Neural crest cell (in vitro differentiated cells): ENCODE data around the gene CREB5. TPM values are rescaled to one million over a fixed set of nuclear protein-coding genes. Genes with fewer than 3 reads are reported as not detected.

Experiments used
- DNase-seq: peaks from one replicate; pipeline ENCODE4 v3.0.0; 2021; ENCODE audit warnings: low read depth, mixed read lengths, low spot score
- H3K27ac Mint-ChIP-seq: one replicate; pipeline ENCODE4 v1.8.0; 2021; ENCODE audit warnings: mild to moderate bottlenecking, mixed read lengths; ENCODE audit not compliant: unreplicated experiment
- H3K27me3 Mint-ChIP-seq: 2 replicates; pipeline ENCODE4 v1.8.0; 2021; ENCODE audit warnings: low read depth, mild to moderate bottlenecking, mixed read lengths
- H3K36me3 Mint-ChIP-seq: 2 replicates; pipeline ENCODE4 v1.8.0; 2021; ENCODE audit warnings: low read depth, mild to moderate bottlenecking, mixed read lengths
- H3K4me1 Mint-ChIP-seq: 2 replicates; pipeline ENCODE4 v1.8.0; 2021; ENCODE audit warnings: mixed read lengths
- H3K4me3 Mint-ChIP-seq: one replicate; pipeline ENCODE4 v1.8.0; 2021; ENCODE audit warnings: mild to moderate bottlenecking, mixed read lengths
- H3K9me3 Mint-ChIP-seq: 2 replicates; pipeline ENCODE4 v1.8.0; 2021; ENCODE audit warnings: mixed read lengths
- total RNA-seq: library from RNA; stranded (reverse); gene quantifications from 2 replicates; pipeline ENCODE4 v1.2.1, GENCODE V29; 2021
- TF ChIP-seq, protein P1 (sequence below): fragments of 200-600 bp; sonication (generic); conservative IDR thresholded peaks from 2 replicates; pipeline ENCODE4 v1.5.0; 2021; ENCODE audit warnings: antibody characterized with exemption, mild to moderate bottlenecking

The CREB5 gene
- total RNA-seq, 1 donor from 2014 or later, result 8.3 TPM

DNA sequence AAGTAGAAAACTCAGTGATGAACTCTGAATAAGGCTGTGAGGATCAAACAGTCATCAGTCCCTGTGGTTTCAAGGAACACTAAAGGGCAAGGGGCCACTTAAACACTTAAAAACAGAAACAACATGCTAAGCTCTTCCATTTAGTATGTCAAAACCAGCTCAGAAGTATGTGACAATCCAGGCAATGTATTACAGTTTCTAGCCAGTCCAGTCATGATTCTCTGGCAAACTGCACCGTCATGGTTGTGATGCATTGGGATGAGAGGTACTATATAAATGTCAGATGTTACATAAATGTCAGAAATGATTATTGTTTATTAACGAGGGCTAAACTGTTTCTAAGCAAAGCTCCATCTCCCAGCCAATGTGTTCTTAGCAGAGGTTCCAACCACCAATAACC lies 4.7 kb upstream of the CREB5 start:
- TF ChIP-seq, protein P1, sequence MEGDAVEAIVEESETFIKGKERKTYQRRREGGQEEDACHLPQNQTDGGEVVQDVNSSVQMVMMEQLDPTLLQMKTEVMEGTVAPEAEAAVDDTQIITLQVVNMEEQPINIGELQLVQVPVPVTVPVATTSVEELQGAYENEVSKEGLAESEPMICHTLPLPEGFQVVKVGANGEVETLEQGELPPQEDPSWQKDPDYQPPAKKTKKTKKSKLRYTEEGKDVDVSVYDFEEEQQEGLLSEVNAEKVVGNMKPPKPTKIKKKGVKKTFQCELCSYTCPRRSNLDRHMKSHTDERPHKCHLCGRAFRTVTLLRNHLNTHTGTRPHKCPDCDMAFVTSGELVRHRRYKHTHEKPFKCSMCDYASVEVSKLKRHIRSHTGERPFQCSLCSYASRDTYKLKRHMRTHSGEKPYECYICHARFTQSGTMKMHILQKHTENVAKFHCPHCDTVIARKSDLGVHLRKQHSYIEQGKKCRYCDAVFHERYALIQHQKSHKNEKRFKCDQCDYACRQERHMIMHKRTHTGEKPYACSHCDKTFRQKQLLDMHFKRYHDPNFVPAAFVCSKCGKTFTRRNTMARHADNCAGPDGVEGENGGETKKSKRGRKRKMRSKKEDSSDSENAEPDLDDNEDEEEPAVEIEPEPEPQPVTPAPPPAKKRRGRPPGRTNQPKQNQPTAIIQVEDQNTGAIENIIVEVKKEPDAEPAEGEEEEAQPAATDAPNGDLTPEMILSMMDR, result no peak
- Mint-ChIP-seq H3K27me3 (peaks cover 49% of the 10 kb centered on the region), H3K36me3 (no peaks in the 10 kb centered on the region), H3K4me1 (peaks cover 33% of the 10 kb centered on the region), H3K27ac (no peak overlapping the region), H3K4me3 (peak overlapping the region; percentile 100), H3K9me3 (no peaks in the 10 kb centered on the region)
- DNase-seq, result no peak

DNA sequence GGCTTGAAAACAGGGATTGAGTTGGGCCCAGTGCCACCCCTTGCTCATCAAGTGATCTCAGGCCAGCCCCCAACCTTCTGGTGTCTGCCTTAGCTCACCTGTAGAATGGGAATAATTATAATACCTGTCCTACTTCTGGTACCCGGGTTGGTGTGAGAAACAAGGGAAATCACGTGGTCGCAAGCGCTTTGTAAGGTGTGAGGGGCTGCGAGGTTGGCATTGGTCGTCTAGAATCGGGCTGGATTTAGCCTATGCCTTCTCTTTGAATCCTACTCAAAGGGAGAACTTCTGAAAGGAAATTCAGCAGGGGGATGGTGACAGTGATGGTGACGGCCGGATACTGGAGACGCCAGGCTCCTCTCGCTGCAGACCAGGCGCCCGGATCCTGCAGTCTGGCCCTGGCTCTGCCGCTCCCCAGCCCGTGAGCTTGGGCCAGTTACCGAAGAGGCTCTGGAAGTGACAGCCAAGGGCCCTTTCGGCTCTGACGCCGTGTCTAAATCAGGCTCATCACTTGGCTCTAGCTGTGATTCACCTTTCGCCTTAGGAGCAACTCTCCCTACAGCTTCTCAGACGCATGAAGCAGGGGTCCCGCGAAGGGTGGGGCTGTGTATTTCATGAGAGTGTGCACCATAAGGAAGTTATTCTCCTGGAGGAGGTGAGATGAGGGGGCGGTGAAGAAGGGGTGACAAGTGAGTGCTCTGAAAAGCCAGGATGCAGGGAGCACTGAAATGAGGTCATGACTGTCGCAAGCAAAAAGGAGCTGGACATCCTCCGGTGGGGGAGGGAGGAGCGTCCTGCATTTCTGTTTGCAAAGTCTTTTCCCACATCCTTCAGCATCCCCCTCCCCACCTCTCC lies 4.0 kb upstream of the CREB5 start:
- Mint-ChIP-seq H3K4me3 (peak overlapping the region; percentile 100), H3K36me3 (no peaks in the 10 kb centered on the region), H3K27ac (peak overlapping the region; percentile 94), H3K9me3 (no peaks in the 10 kb centered on the region), H3K4me1 (peaks cover 33% of the 10 kb centered on the region), H3K27me3 (peaks cover 55% of the 10 kb centered on the region)
- TF ChIP-seq, protein P1, result no peak
- DNase-seq, result peak; percentile 19

DNA sequence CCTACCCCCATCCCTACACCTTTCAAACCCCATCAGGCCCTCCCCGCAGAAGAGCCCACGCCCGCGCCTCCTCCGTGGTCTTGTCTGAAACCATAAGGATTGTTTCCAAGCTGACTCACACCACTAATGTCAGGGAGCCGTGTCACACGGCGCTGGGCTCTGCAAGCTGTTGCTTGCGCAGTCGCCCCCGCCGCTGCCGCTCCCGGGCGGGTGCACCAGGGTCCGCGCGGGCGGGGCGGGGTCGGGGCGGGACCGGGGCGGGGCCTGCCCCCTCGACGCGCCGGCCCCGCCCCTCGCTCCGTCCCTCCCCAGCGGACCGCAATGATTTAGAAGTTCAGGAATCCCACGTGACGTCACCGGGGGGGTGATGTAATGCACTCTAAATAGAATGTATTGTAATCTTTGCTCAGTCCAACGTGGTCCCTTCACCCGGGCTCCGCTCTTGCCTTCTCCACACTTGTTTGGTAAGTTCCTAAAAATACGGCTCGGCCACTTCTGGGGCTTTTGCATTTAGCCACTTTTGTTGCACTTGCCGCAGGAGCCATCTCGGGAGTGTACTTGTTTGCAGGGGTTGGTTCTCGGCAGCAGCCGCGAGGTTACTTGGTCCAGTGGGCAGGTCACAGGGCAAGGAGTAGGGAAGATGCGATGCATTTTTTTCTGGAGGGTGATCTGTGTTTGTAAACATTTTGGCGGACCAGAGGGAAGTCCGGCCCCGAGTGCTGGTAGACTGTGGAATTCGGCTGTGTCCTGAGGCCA lies 3.2 kb upstream of the CREB5 start:
- peak; percentile 81 for DNase-seq
- TF ChIP-seq, protein P1, result no peak
- Mint-ChIP-seq H3K4me3 (peak overlapping the region; percentile 100), H3K4me1 (peaks cover 33% of the 10 kb centered on the region), H3K36me3 (no peaks in the 10 kb centered on the region), H3K27me3 (peaks cover 61% of the 10 kb centered on the region), H3K27ac (peak overlapping the region; percentile 100), H3K9me3 (no peaks in the 10 kb centered on the region)

DNA sequence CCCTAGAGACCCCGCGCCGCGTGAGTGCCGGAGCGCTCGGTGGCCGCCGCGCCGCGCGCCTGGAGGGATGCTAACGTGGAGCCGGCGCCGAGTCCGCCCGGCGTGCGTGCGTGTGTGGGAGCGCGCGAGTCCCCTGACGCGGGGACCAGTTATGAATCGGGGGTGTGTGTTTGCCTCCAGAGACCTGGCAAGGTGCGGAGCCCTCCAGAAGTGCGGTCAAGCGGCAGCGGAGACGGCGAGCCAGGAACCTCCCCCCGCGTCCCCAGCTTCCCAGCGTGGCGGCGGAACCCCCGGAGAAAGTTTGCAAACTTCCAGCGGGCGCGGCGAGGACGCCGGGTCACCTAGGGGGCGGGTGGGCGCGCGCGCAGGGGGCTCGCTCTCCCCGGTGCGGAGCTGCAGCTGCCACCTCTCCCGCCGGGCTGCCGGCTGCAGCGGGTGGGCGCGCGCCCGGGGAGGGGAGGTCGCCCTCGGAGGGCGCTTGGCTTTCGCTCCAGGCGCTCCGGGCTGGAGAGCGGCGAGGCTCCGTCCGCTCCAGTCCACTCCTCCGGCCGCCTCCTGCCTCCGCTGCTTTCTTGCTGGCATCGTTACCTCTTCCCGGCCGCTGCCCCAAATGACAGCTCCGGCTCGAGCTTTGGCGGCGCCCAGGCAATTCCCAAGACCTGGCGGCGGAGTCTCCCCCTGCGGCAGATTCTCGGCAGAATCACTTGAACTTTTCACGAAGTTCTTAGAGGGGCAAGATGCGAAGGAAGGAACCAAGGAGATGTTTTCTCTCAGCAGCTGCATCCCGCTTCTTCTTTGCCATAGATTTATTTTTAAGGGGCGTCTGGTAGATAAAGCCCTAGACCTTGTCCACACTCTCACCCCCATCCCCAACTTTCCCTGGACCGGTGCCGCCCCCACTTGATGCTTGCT lies 2.3 kb upstream of the CREB5 start:
- Mint-ChIP-seq H3K27me3 (peaks cover 61% of the 10 kb centered on the region), H3K9me3 (no peaks in the 10 kb centered on the region), H3K36me3 (no peaks in the 10 kb centered on the region), H3K4me1 (peaks cover 33% of the 10 kb centered on the region), H3K27ac (peak overlapping the region; percentile 100), H3K4me3 (peak overlapping the region; percentile 100)
- peak; percentile 41 for DNase-seq
- TF ChIP-seq, protein P1, result no peak
